Measurements from ENCODE around the gene VSNL1.

DNA sequence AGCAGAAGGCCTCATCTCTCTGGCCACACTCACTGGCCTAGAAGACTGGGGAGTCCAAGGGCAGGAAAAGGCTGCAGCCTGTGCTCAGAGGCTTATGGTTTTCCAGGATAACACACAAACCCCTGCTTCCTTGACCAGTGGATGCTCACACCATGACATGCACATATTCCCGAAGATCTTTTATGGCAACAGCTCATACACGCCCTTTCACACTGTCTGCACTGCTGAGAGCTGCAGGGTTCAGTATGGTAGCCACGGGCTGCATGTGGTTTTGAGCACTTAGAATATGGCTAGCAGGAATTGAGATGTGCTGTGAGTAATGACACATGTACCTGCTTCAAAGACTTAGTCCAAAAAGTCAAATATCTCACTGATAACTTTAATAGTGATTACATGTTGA is 95.8 kb downstream of the VSNL1 start:
- TF ChIP-seq POLR2A (IDR thresholded peaks at IDR 0.05; ENCODE audit: low read depth, low read length), result no peak
- TF ChIP-seq POLR2AphosphoS5 (IDR thresholded peaks at IDR 0.05; ENCODE audit: low read depth, low read length), result no peak
- no peak for TF ChIP-seq TAF1 (IDR thresholded peaks at IDR 0.05; ENCODE audit: borderline replicate concordance, low read depth, low read length)
